HG03139 (cell line): ENCODE measurements around the gene LRRC75A.
"Not testable (repeated sequence)": the region's sequence is repeated elsewhere in the genome, so short reads cannot be mapped to it uniquely, and the experiment has no call there.

ENCODE experiments used
- ATAC-seq: cut with Tn5 transposase; IDR thresholded peaks from one replicate; pipeline ENCODE4 v1.9.1; 2021; ENCODE audit not compliant: unreplicated experiment

Gene LRRC75A

GRCh38 chr17:16415031-16415924 is 76.7 kb downstream of the LRRC75A start, which contains the start of gene TRPV2:
Gene TRPV2, plus strand, starts transcription at chr17:16415571. Its CDS starts 2,098 bp downstream, at chr17:16417669.
- peak; percentile 46 for ATAC-seq

GRCh38 chr17:16407911-16408588 is 83.9 kb downstream of the LRRC75A start:
- ATAC-seq = peak; percentile 79

- ATAC-seq = no peak
Observed at GRCh38 chr17:16406742-16407674, 85.0 kb downstream of the LRRC75A start.

- not testable (repeated sequence) for ATAC-seq
Observed at GRCh38 chr17:16403847-16404246, 88.1 kb downstream of the LRRC75A start.

- peak; percentile 83 for ATAC-seq
Observed at GRCh38 chr17:16398270-16399267, 93.4 kb downstream of the LRRC75A start.

GRCh38 chr17:16396693-16397092 is 95.3 kb downstream of the LRRC75A start:
- not testable (repeated sequence) for ATAC-seq

GRCh38 chr17:16395887-16396286 is 96.1 kb downstream of the LRRC75A start:
- ATAC-seq = not testable (repeated sequence)

GRCh38 chr17:16392491-16392890 is 99.5 kb downstream of the LRRC75A start:
- ATAC-seq = not testable (repeated sequence)
